Measurements from ENCODE around the gene HEXIM2. TPM values are rescaled to one million over a fixed set of nuclear protein-coding genes. Genes with fewer than 3 reads are reported as not detected.

Gene HEXIM2
- total RNA-seq, 1 experiment from 2014 or later: 12.5 TPM

DNA sequence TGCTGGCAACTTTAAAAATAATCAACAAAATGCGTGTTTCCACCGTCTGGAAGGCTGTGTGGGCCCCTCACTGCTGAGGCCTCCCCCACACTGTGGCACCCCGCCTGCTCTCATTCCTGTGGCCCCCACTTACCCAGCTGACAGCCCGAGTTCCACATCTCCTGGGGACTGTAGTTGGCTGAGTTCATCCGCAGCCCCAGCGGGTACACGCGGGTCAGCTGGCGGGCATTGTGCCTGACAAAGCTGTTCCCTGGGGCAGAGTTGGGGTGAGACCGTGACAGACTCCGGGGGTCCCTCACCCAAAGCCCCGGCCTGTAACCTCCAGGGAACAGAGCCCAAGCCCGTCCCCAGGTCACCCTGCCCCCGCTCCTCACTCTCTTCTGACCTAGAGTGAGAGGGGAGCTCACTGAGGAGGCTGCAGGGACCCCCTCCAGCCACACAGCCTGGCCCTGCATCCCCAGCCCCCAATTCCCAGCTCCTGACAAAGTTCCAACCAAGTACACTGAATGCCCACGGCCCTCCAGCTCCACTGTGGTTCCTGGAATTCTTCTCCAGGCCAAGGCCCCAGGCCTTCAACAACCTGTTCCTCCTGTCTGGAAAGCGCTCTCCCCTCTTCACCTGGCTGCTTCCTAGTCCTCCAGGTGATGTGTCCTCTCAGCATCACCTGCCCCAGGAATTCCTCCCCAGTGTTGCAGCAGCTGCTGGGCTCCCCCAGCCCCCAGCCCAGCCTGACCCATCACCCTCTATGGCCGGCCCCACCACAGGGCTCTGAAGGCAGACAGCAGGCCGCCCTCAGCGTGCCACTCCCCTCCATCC lies 47.4 kb upstream of the HEXIM2 start:
- Histone ChIP-seq H3K9ac (ENCODE audit: extremely low read depth, insufficient read length, low read length) (no peak overlapping the region), H2BK5ac (ENCODE audit: insufficient read length, low read length) (no peak overlapping the region), H4K20me1 (ENCODE audit: control insufficient read depth, insufficient read depth, insufficient read length) (no peaks in the 10 kb centered on the region), H3K23ac (ENCODE audit: insufficient read length, low read depth, low read length) (no peak overlapping the region), H3K4ac (ENCODE audit: low read depth, low read length) (no peak overlapping the region), H4K8ac (replicated peaks; ENCODE audit: insufficient read length, low read depth, low read length) (no peak overlapping the region), H3K4me2 (ENCODE audit: insufficient read depth, insufficient read length, low read length) (no peak overlapping the region), H4K5ac (ENCODE audit: insufficient read length, low read depth, low read length) (no peak overlapping the region), H3K27ac (ENCODE audit: insufficient read length, low read depth, low read length) (no peak overlapping the region), H2BK20ac (ENCODE audit: low read depth, low read length, poor library complexity, severe bottlenecking) (no peak overlapping the region), H4K91ac (ENCODE audit: insufficient read length, low read depth, low read length) (peak overlapping the region; percentile 24), H2AK5ac (ENCODE audit: insufficient read length, low read length) (no peak overlapping the region), H3K79me2 (ENCODE audit: insufficient read depth, low read length) (no peaks in the 10 kb centered on the region), H3K56ac (ENCODE audit: insufficient read length, low read depth, low read length) (no peak overlapping the region), H3K79me1 (ENCODE audit: insufficient read depth, low read depth, low read length, poor library complexity, severe bottlenecking) (no peaks in the 10 kb centered on the region), H3K14ac (ENCODE audit: insufficient read depth, low read length) (no peak overlapping the region; the same call in 1 of the 2 replicates), H2BK15ac (ENCODE audit: low read depth, low read length) (no peak overlapping the region), H3K27me3 (ENCODE audit: insufficient read depth, low read length) (no peaks in the 10 kb centered on the region), H3K23me2 (ENCODE audit: insufficient read length, low read depth, low read length, poor library complexity, severe bottlenecking) (no peaks in the 10 kb centered on the region), H2AFZ (ENCODE audit: low read length) (no peak overlapping the region), H3K9me3 (ENCODE audit: control insufficient read depth, low read depth, low read length) (no peaks in the 10 kb centered on the region), H2BK12ac (ENCODE audit: insufficient read length, low read depth, low read length) (no peak overlapping the region), H3K4me1 (ENCODE audit: insufficient read depth, low read length) (no peaks in the 10 kb centered on the region), H3K18ac (ENCODE audit: insufficient read length, low read depth, low read length) (no peak overlapping the region), H2BK120ac (ENCODE audit: low read depth, low read length, poor library complexity, severe bottlenecking) (no peak overlapping the region), H3T11ph (ENCODE audit: low read length) (no peak overlapping the region)
- TF ChIP-seq, protein P1, sequence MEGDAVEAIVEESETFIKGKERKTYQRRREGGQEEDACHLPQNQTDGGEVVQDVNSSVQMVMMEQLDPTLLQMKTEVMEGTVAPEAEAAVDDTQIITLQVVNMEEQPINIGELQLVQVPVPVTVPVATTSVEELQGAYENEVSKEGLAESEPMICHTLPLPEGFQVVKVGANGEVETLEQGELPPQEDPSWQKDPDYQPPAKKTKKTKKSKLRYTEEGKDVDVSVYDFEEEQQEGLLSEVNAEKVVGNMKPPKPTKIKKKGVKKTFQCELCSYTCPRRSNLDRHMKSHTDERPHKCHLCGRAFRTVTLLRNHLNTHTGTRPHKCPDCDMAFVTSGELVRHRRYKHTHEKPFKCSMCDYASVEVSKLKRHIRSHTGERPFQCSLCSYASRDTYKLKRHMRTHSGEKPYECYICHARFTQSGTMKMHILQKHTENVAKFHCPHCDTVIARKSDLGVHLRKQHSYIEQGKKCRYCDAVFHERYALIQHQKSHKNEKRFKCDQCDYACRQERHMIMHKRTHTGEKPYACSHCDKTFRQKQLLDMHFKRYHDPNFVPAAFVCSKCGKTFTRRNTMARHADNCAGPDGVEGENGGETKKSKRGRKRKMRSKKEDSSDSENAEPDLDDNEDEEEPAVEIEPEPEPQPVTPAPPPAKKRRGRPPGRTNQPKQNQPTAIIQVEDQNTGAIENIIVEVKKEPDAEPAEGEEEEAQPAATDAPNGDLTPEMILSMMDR (conservative IDR thresholded peaks at IDR 0.05): no peak
- no CpG with 5 or more reads among the region's 19 CpGs for WGBS (ENCODE audit: extremely low coverage, insufficient read length, low lambda C conversion rate)
- Mint-ChIP-seq H3K27ac (peak overlapping the region; percentile 65 to 82 (median 75); a peak in 3 of 7 replicates), H3K4me1 (peaks cover 8 to 36% of the 10 kb centered on the region in 2 experiments), H3K36me3 (ENCODE audit: insufficient read depth in 1 of 3, low read depth in 3 of 3) (peaks cover 0 to 5% (median 0%) of the 10 kb centered on the region in 3 experiments; a peak in 4 of 7 replicates), H3K4me3 (no peak overlapping the region), H3K9me3 (no peaks in the 10 kb centered on the region), H3K27me3 (ENCODE audit: low read depth) (peaks cover 2% of the 10 kb centered on the region; the same call in 1 of the 2 replicates)
- no peak for DNase-seq
